HEK293 (cell line): ENCODE results near the gene ATMIN.

Source experiments
- CTCF ChIA-PET: fragments of 350-600 bp; formaldehyde crosslinking; extraction: SDS; loops from one replicate; lab custom pipeline; 2021; ENCODE audit warnings: antibody characterized with exemption; lab: Yijun Ruan, JAX
- POLR2A ChIA-PET: fragments of 300-600 bp; formaldehyde crosslinking; extraction: SDS; loops from one replicate; lab custom pipeline; 2020; ENCODE audit warnings: antibody characterized with exemption, inconsistent platforms; lab: Yijun Ruan, JAX
- H3K27ac ChIP-seq: fragments of 200-500 bp; sonication (Bioruptor generic); 2 replicates; pipeline ENCODE4 v1.5.1; 2014; ENCODE audit warnings: low read depth, low read length, control low read depth, inconsistent platforms; ENCODE audit errors: extremely low read depth
- H3K36me3 ChIP-seq, 2 experiments: fragments of 200-500 bp in 1 of 2; sonication (Bioruptor generic) in 1 of 2; 1 replicate in 1 of 2; 2 replicates in 1 of 2; pipeline ENCODE4 v1.5.1; 2014 to 2017; ENCODE audit warnings: inconsistent platforms in 2 of 2, low read length in 2 of 2; ENCODE audit not compliant: control insufficient read depth in 2 of 2, insufficient read depth in 1 of 2
- H3K4me1 ChIP-seq: fragments of 200-500 bp; sonication (Bioruptor generic); 2 replicates; pipeline ENCODE4 v1.5.1; 2014; ENCODE audit warnings: mild to moderate bottlenecking, low read length, inconsistent platforms; ENCODE audit not compliant: control insufficient read depth, insufficient read depth
- H3K4me3 ChIP-seq: 2 replicates; pipeline ENCODE4 v1.5.1; 2011; ENCODE audit warnings: low read depth, mild to moderate bottlenecking, control low read depth, low read length, moderate library complexity
- H3K9me3 ChIP-seq: fragments of 200-500 bp; sonication (Bioruptor generic); 2 replicates; pipeline ENCODE4 v1.5.1; 2014; ENCODE audit warnings: low read depth, low read length, inconsistent platforms; ENCODE audit not compliant: control insufficient read depth, insufficient read depth
- GLIS1 ChIP-seq: fragments of 450-650 bp; formaldehyde crosslinking; IDR thresholded peaks from 2 replicates; pipeline ENCODE4 v1.5.1; 2016; ENCODE audit warnings: missing biosample characterization, missing genetic modification characterization
- HOXC10 ChIP-seq: sonication (generic); formaldehyde crosslinking; IDR thresholded peaks from 2 replicates; pipeline ENCODE4 v1.8.1; 2023; ENCODE audit warnings: mild to moderate bottlenecking, missing genetic modification reagents
- PRDM1 ChIP-seq: fragments of 450-650 bp; formaldehyde crosslinking; IDR thresholded peaks from 2 replicates; pipeline ENCODE4; 2016; ENCODE audit warnings: missing biosample characterization, missing genetic modification characterization
- TCF7L2 ChIP-seq: IDR thresholded peaks from 2 replicates; pipeline ENCODE4 v1.6.1; 2011; ENCODE audit warnings: low read depth, mild to moderate bottlenecking, inconsistent platforms, low read length, moderate library complexity, borderline replicate concordance
- YY2 ChIP-seq: fragments of 450-650 bp; formaldehyde crosslinking; IDR thresholded peaks from 2 replicates; pipeline ENCODE4 v1.5.1; 2016; ENCODE audit warnings: missing biosample characterization, missing genetic modification characterization
- ZBTB6 ChIP-seq: fragments of 450-650 bp; formaldehyde crosslinking; IDR thresholded peaks from 2 replicates; pipeline ENCODE4 v1.5.1; 2017; ENCODE audit warnings: missing biosample characterization, missing genetic modification characterization
- ZBTB7A ChIP-seq: fragments of 450-650 bp; formaldehyde crosslinking; IDR thresholded peaks from 2 replicates; pipeline ENCODE4 v1.5.1; 2016; ENCODE audit warnings: low read depth, missing biosample characterization, missing genetic modification characterization
- ZEB2 ChIP-seq: fragments of 450-650 bp; formaldehyde crosslinking; IDR thresholded peaks from 2 replicates; pipeline ENCODE4 v1.5.1; 2016; ENCODE audit warnings: missing biosample characterization, missing genetic modification characterization
- ZNF335 ChIP-seq: fragments of 450-650 bp; formaldehyde crosslinking; conservative IDR thresholded peaks from 2 replicates; pipeline ENCODE4 v1.5.1; 2016; ENCODE audit warnings: missing biosample characterization, missing genetic modification characterization
- ZNF354C ChIP-seq: fragments of 450-650 bp; formaldehyde crosslinking; IDR thresholded peaks from 2 replicates; pipeline ENCODE4 v1.5.1; 2016; ENCODE audit warnings: missing biosample characterization, missing genetic modification characterization, low read depth, borderline replicate concordance
- ZNF510 ChIP-seq: fragments of 450-650 bp; formaldehyde crosslinking; IDR thresholded peaks from 2 replicates; pipeline ENCODE4 v1.5.1; 2018; ENCODE audit warnings: mild to moderate bottlenecking, missing genetic modification characterization, missing biosample characterization; ENCODE audit not compliant: insufficient replicate concordance
- ZNF600 ChIP-seq: fragments of 450-650 bp; formaldehyde crosslinking; IDR thresholded peaks from 2 replicates; pipeline ENCODE4 v1.5.1; 2016; ENCODE audit warnings: missing biosample characterization, missing genetic modification characterization
- ZNF629 ChIP-seq: fragments of 450-650 bp; formaldehyde crosslinking; IDR thresholded peaks from 2 replicates; pipeline ENCODE4 v1.5.1; 2017; ENCODE audit warnings: missing biosample characterization, missing genetic modification characterization
- TF ChIP-seq, protein P1 (sequence below): fragments of 450-650 bp; formaldehyde crosslinking; IDR thresholded peaks from 2 replicates; pipeline ENCODE4 v1.5.1; 2017; ENCODE audit warnings: missing biosample characterization, missing genetic modification characterization
- TF ChIP-seq, protein P2 (sequence below): fragments of 450-650 bp; formaldehyde crosslinking; IDR thresholded peaks from 2 replicates; pipeline ENCODE4 v1.5.1; 2016; ENCODE audit warnings: missing biosample characterization, missing genetic modification characterization

Gene ATMIN

DNA sequence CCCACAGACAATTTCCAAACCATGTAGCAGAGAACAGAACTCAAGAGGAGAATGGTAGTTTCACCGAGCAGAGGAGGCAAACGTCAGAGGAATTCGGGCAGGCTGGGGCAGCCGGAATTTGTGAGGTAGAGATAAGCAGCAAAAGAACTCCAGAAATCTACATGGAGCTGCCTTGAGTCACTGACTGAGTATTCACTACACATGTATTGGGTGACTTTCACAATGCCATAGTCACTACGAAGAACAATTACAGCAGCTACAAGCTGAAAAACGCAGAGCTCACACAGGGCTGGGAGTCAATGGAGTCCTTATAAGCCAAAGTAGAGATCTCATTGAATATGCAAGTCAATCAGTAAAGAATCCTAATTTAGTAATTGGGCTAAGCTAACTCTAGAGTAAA lies 42.3 kb upstream of the ATMIN start:
- H3K27ac ChIP-seq = no peak overlapping the region
- peaks cover 11% of the 10 kb centered on the region for H3K4me1 ChIP-seq
- H3K4me3 ChIP-seq = no peak overlapping the region
- TF ChIP-seq, protein P1, sequence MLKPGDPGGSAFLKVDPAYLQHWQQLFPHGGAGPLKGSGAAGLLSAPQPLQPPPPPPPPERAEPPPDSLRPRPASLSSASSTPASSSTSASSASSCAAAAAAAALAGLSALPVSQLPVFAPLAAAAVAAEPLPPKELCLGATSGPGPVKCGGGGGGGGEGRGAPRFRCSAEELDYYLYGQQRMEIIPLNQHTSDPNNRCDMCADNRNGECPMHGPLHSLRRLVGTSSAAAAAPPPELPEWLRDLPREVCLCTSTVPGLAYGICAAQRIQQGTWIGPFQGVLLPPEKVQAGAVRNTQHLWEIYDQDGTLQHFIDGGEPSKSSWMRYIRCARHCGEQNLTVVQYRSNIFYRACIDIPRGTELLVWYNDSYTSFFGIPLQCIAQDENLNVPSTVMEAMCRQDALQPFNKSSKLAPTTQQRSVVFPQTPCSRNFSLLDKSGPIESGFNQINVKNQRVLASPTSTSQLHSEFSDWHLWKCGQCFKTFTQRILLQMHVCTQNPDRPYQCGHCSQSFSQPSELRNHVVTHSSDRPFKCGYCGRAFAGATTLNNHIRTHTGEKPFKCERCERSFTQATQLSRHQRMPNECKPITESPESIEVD (tag by site-specific recombination) = peak; percentile 35; the same call in 1 of the 2 replicates
- TF ChIP-seq ZBTB6 (tag by site-specific recombination) (peak; percentile 80), ZNF335 (tag by site-specific recombination) (peak; percentile 51), YY2 (tag by site-specific recombination) (no peak), ZBTB7A (tag by site-specific recombination) (no peak), PRDM1 (tag by site-specific recombination) (peak; percentile 80), ZNF600 (peak; percentile 50; the same call in 1 of the 2 replicates), ZNF629 (tag by site-specific recombination) (peak; percentile 38; the same call in 1 of the 2 replicates)
- TF ChIP-seq, protein P2, sequence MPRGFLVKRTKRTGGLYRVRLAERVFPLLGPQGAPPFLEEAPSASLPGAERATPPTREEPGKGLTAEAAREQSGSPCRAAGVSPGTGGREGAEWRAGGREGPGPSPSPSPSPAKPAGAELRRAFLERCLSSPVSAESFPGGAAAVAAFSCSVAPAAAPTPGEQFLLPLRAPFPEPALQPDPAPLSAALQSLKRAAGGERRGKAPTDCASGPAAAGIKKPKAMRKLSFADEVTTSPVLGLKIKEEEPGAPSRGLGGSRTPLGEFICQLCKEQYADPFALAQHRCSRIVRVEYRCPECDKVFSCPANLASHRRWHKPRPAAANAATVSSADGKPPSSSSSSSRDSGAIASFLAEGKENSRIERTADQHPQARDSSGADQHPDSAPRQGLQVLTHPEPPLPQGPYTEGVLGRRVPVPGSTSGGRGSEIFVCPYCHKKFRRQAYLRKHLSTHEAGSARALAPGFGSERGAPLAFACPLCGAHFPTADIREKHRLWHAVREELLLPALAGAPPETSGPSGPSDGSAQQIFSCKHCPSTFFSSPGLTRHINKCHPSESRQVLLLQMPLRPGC (tag by site-specific recombination) = no peak
- peaks cover 0 to 4% of the 10 kb centered on the region in 2 experiments; a peak in 2 of 3 replicates for H3K36me3 ChIP-seq
- CTCF ChIA-PET = interaction anchor here (1.4 to 1.8 kb wide), 5 partner anchors 11 to 68 kb away, joined by 3 to 13 read pairs (median 5); partner anchors contain the start of gene ATMIN
- POLR2A ChIA-PET = interaction anchor here (1.4 kb wide), 1 partner anchor 14 kb away, joined by 3 read pairs; the partner anchor contains the start of genes CENPN and CMC2
- no peaks in the 10 kb centered on the region for H3K9me3 ChIP-seq

GRCh38 chr16:80993834-80994233 lies 41.8 kb upstream of the ATMIN start:
- H3K27ac ChIP-seq = no peak overlapping the region
- POLR2A ChIA-PET = interaction anchor here (1.4 kb wide), 1 partner anchor 13 kb away, joined by 3 read pairs; the partner anchor contains the start of genes CENPN and CMC2
- peaks cover 6% of the 10 kb centered on the region for H3K4me1 ChIP-seq
- no peaks in the 10 kb centered on the region for H3K9me3 ChIP-seq
- no peak overlapping the region for H3K4me3 ChIP-seq
- H3K36me3 ChIP-seq = peaks cover 0 to 4% of the 10 kb centered on the region in 2 experiments; a peak in 2 of 3 replicates
- TF ChIP-seq ZNF354C (no peak), TCF7L2 (no peak), GLIS1 (tag by site-specific recombination) (no peak), ZNF510 (tag by site-specific recombination) (no peak)
- CTCF ChIA-PET = interaction anchor here (1.4 to 1.8 kb wide), 4 partner anchors 10 to 42 kb away, joined by 3 to 13 read pairs (median 4); partner anchors contain the start of gene ATMIN

DNA sequence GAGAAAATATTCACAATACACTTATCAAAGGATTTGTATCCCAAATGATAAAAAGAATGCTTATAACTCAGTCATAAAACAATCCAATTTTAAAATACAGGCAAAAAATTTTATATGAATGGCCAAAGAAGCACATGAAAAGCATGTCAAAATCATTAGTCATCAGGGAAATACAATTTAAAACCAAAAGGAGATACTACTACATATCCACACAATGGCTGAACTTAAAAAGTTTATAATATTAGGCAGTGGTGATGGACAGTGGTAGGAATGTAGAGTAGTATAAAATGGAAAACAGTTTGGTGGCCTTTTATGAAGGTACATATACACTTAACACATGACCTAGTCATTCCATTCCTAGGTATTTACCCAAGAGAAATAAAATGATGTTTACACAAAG lies 41.2 kb upstream of the ATMIN start:
- Histone ChIP-seq H3K4me3 (no peak overlapping the region), H3K4me1 (peaks cover 6% of the 10 kb centered on the region), H3K36me3 (peaks cover 0 to 4% of the 10 kb centered on the region in 2 experiments; a peak in 2 of 3 replicates), H3K9me3 (no peaks in the 10 kb centered on the region), H3K27ac (no peak overlapping the region)
- ChIA-PET POLR2A (no interaction called here), CTCF (interaction anchor here (1.0 to 1.8 kb wide), 3 partner anchors 10 to 41 kb away, joined by 3 to 5 read pairs (median 3); partner anchors contain the start of gene ATMIN)
- no peak for TF ChIP-seq ZEB2 (tag by site-specific recombination)
- TF ChIP-seq HOXC10 = no peak
